ENCODE data around the gene EDAR. TPM values are rescaled to one million over a fixed set of nuclear protein-coding genes. Genes with fewer than 3 reads are reported as not detected.

The EDAR gene
- total and polyA plus RNA-seq, 2 of the 8 experiments (the other 6 are each of a cell fraction or from before 2014, with no cell fraction given), result not detected

GRCh38 chr2:109032229-109032820 lies 43.3 kb upstream of the EDAR start (continued):
- TF ChIP-seq, protein P1, sequence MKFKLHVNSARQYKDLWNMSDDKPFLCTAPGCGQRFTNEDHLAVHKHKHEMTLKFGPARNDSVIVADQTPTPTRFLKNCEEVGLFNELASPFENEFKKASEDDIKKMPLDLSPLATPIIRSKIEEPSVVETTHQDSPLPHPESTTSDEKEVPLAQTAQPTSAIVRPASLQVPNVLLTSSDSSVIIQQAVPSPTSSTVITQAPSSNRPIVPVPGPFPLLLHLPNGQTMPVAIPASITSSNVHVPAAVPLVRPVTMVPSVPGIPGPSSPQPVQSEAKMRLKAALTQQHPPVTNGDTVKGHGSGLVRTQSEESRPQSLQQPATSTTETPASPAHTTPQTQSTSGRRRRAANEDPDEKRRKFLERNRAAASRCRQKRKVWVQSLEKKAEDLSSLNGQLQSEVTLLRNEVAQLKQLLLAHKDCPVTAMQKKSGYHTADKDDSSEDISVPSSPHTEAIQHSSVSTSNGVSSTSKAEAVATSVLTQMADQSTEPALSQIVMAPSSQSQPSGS (IDR thresholded peaks at IDR 0.05; ENCODE audit: low read length), result no peak
- TF ChIP-seq EGR1 (IDR thresholded peaks at IDR 0.05; ENCODE audit: borderline replicate concordance, low read depth, low read length) (no peak), PHF8 (conservative IDR thresholded peaks at IDR 0.05; ENCODE audit: low read depth, low read length) (no peak), SP1 (IDR thresholded peaks at IDR 0.05; ENCODE audit: low read depth, low read length) (no peak), EP300 (IDR thresholded peaks at IDR 0.05; ENCODE audit: borderline replicate concordance in 1 of 2, low read depth in 2 of 2, low read length in 2 of 2) (no peak), SIRT6 (IDR thresholded peaks at IDR 0.05; ENCODE audit: low read length) (no peak), TBP (IDR thresholded peaks at IDR 0.05; ENCODE audit: low read depth, low read length) (no peak)

Measured in H1 (cell line).